ENCODE results near the gene PRDM16. TPM values are rescaled to one million over a fixed set of nuclear protein-coding genes. Genes with fewer than 3 reads are reported as not detected.

Gene PRDM16
- total RNA-seq, 1 experiment from 2014 or later = 0.17 TPM

DNA sequence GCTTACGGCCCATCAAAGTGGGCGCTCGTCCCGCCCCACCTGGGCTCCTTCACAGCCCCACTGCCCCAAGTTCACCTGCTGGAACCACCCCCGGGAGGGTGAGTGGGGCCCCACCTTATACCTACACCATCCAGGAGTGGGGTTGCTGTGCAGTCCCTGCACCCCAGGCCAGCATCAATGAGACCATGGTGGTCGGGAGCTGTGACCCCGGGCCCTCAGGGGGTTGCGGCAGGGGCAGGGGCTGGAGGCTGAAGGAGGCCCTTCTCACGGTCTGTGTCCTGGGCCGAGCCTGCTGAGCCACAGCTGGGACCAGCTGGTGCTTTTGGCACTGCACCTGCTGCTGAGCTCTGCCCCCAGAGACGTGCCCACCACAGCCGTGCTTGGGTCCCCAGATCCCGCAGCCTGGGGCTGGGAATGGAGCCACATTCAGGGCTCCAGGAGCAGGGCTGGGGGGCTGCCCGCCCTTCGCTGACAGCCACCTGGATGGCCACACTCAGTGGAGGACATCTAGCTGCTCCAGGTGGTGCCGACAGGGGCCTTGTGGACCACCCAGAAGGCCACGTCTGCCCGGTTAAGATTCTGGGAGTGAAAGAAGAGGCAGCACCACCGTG, 30.3 kb upstream of the PRDM16 start:
- Mint-ChIP-seq H3K9me3 (peaks cover 0 to 26% of the 10 kb centered on the region in 2 experiments; a peak in 2 of 5 replicates), H3K27me3 (ENCODE audit: low read depth) (peaks cover 4% of the 10 kb centered on the region), H3K4me3 (no peak overlapping the region), H3K4me1 (peaks cover 0 to 3% of the 10 kb centered on the region in 2 experiments; a peak in 1 of 4 replicates), H3K27ac (no peak overlapping the region), H3K36me3 (ENCODE audit: insufficient read depth in 1 of 3, low read depth in 3 of 3) (peaks cover 0 to 6% (median 0%) of the 10 kb centered on the region in 3 experiments; a peak in 2 of 7 replicates)
- DNase-seq = no peak
- Histone ChIP-seq H2BK5ac (ENCODE audit: insufficient read length, low read length) (no peak overlapping the region), H4K20me1 (ENCODE audit: control insufficient read depth, insufficient read depth, insufficient read length) (no peaks in the 10 kb centered on the region), H2AFZ (ENCODE audit: low read length) (no peak overlapping the region), H3K14ac (ENCODE audit: insufficient read depth, low read length) (no peak overlapping the region), H2BK120ac (ENCODE audit: low read depth, low read length, poor library complexity, severe bottlenecking) (no peak overlapping the region), H3K27me3 (ENCODE audit: insufficient read depth, low read length) (no peaks in the 10 kb centered on the region), H2AK5ac (ENCODE audit: insufficient read length, low read length) (no peak overlapping the region), H3K56ac (ENCODE audit: insufficient read length, low read depth, low read length) (no peak overlapping the region), H3K4ac (ENCODE audit: low read depth, low read length) (no peak overlapping the region), H3K4me1 (ENCODE audit: insufficient read depth, low read length) (no peaks in the 10 kb centered on the region), H3K9ac (ENCODE audit: extremely low read depth, insufficient read length, low read length) (no peak overlapping the region), H3K23me2 (ENCODE audit: insufficient read length, low read depth, low read length, poor library complexity, severe bottlenecking) (no peaks in the 10 kb centered on the region), H3K27ac (ENCODE audit: insufficient read length, low read depth, low read length) (no peak overlapping the region), H2BK15ac (ENCODE audit: low read depth, low read length) (no peak overlapping the region), H3K9me3 (ENCODE audit: control insufficient read depth, low read depth, low read length) (peaks cover 8% of the 10 kb centered on the region), H3K18ac (ENCODE audit: insufficient read length, low read depth, low read length) (no peak overlapping the region), H2BK12ac (ENCODE audit: insufficient read length, low read depth, low read length) (no peak overlapping the region), H3K79me1 (ENCODE audit: insufficient read depth, low read depth, low read length, poor library complexity, severe bottlenecking) (no peaks in the 10 kb centered on the region), H2BK20ac (ENCODE audit: low read depth, low read length, poor library complexity, severe bottlenecking) (no peak overlapping the region), H4K5ac (ENCODE audit: insufficient read length, low read depth, low read length) (no peak overlapping the region), H4K91ac (ENCODE audit: insufficient read length, low read depth, low read length) (no peak overlapping the region), H4K8ac (replicated peaks; ENCODE audit: insufficient read length, low read depth, low read length) (no peak overlapping the region), H3K23ac (ENCODE audit: insufficient read length, low read depth, low read length) (no peak overlapping the region), H3T11ph (ENCODE audit: low read length) (no peak overlapping the region), H3K4me2 (ENCODE audit: insufficient read depth, insufficient read length, low read length) (no peak overlapping the region), H3K79me2 (ENCODE audit: insufficient read depth, low read length) (no peaks in the 10 kb centered on the region)
- WGBS (ENCODE audit: extremely low coverage, insufficient read length, low lambda C conversion rate) = no CpG with 5 or more reads among the region's 19 CpGs
- TF ChIP-seq, protein P1, sequence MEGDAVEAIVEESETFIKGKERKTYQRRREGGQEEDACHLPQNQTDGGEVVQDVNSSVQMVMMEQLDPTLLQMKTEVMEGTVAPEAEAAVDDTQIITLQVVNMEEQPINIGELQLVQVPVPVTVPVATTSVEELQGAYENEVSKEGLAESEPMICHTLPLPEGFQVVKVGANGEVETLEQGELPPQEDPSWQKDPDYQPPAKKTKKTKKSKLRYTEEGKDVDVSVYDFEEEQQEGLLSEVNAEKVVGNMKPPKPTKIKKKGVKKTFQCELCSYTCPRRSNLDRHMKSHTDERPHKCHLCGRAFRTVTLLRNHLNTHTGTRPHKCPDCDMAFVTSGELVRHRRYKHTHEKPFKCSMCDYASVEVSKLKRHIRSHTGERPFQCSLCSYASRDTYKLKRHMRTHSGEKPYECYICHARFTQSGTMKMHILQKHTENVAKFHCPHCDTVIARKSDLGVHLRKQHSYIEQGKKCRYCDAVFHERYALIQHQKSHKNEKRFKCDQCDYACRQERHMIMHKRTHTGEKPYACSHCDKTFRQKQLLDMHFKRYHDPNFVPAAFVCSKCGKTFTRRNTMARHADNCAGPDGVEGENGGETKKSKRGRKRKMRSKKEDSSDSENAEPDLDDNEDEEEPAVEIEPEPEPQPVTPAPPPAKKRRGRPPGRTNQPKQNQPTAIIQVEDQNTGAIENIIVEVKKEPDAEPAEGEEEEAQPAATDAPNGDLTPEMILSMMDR (conservative IDR thresholded peaks at IDR 0.05) = no peak

Data from H9 (cell line).